A549 (cell line): ENCODE measurements around the gene MYRIP. TPM values are rescaled to one million over a fixed set of nuclear protein-coding genes. Genes with fewer than 3 reads are reported as not detected.

Experiments
- ATAC-seq, 2 experiments: fragments of 200-7000 bp in 1 of 2; fragments of >200 bp in 1 of 2; cut with Nextera tagmentation in 1 of 2; cut with Tn5 transposase in 1 of 2; 3 replicates each; pipeline versions ENCODE4 v1.8.0 to v1.9.1; 2018 to 2020; ENCODE audit warnings: mild to moderate bottlenecking in 1 of 2, moderate library complexity in 1 of 2
- CTCF ChIA-PET: fragments of 300-600 bp; sonication (Branson Sonifier 250); formaldehyde crosslinking; extraction: SDS; loops from one replicate; lab custom pipeline; 2021; ENCODE audit warnings: antibody characterized with exemption, inconsistent platforms; lab: Yijun Ruan, JAX
- POLR2A ChIA-PET: fragments of 350-600 bp; formaldehyde crosslinking; extraction: SDS; loops from one replicate; lab custom pipeline; 2021; ENCODE audit warnings: antibody characterized with exemption, inconsistent platforms; lab: Yijun Ruan, JAX
- DNase-seq, 2 experiments: peaks; one replicate each; pipeline versions ENCODE4 v3.0.0 to v3.0.0-alpha.2; 2011 to 2016; ENCODE audit warnings: low read depth in 1 of 2, low spot score in 1 of 2
- FAIRE-seq: peaks from 2 replicates; lab custom pipeline; 2011; peaks lifted over from hg19 to GRCh38; lab: Jason Lieb, UNC
- H3K27ac ChIP-seq, 2 experiments: fragments of >200 bp; sonication (Bioruptor Twin); formaldehyde crosslinking; 3 replicates each; pipeline ENCODE4 v1.5.1; 2016 to 2017
- H3K4me1 ChIP-seq: fragments of >200 bp; sonication (Bioruptor Twin); formaldehyde crosslinking; 3 replicates; pipeline ENCODE4 v1.6.1; 2016
- H3K4me2 ChIP-seq: fragments of >200 bp; sonication (Bioruptor Twin); formaldehyde crosslinking; 3 replicates; pipeline ENCODE4 v1.6.1; 2016
- H3K4me3 ChIP-seq: fragments of >200 bp; sonication (Bioruptor Twin); formaldehyde crosslinking; 3 replicates; pipeline ENCODE4 v1.5.1; 2016
- H3K9me3 ChIP-seq: fragments of >200 bp; sonication (Bioruptor Twin); formaldehyde crosslinking; 3 replicates; pipeline ENCODE4 v1.6.1; 2016
- ATOH8 ChIP-seq: fragments of 250-450 bp; sonication (Bioruptor Pico); IDR thresholded peaks from 2 replicates; pipeline ENCODE4 v1.5.0; 2020; ENCODE audit warnings: low read depth, mild to moderate bottlenecking, moderate library complexity
- CBX2 ChIP-seq: fragments of 200-600 bp; sonication (generic); IDR thresholded peaks from 2 replicates; pipeline ENCODE4 v1.6.1; 2016; ENCODE audit warnings: low read depth, mild to moderate bottlenecking, borderline replicate concordance
- CEBPB ChIP-seq, 2 experiments: fragments of >200 bp in 1 of 2; sonication (Bioruptor Twin) in 1 of 2; formaldehyde crosslinking in 1 of 2; IDR thresholded peaks; 2 replicates each; pipeline ENCODE4 v1.6.1; 2012 to 2016
- CHD2 ChIP-seq: fragments of 150-350 bp; IDR thresholded peaks from 2 replicates; pipeline ENCODE4 v1.6.1; 2014; ENCODE audit warnings: low read length; ENCODE audit not compliant: partially characterized antibody
- EHMT2 ChIP-seq: fragments of 200-600 bp; sonication (generic); IDR thresholded peaks from 2 replicates; pipeline ENCODE4 v1.6.1; 2016; ENCODE audit warnings: antibody characterized with exemption, low read depth, mild to moderate bottlenecking, moderate library complexity
- EP300 ChIP-seq, 2 experiments: fragments of >200 bp; sonication (Bioruptor Twin); formaldehyde crosslinking; IDR thresholded peaks; 2 replicates in 1 of 2; 3 replicates in 1 of 2; pipeline ENCODE4 v1.6.1; 2016 to 2017
- ESRRA ChIP-seq: fragments of 150-350 bp; IDR thresholded peaks from 2 replicates; pipeline ENCODE4 v1.6.1; 2014; ENCODE audit warnings: mild to moderate bottlenecking, low read length, borderline replicate concordance
- FOSB ChIP-seq: fragments of 250-450 bp; sonication (Bioruptor Pico); IDR thresholded peaks from 2 replicates; pipeline ENCODE4 v1.5.0; 2020; ENCODE audit warnings: mild to moderate bottlenecking, moderate library complexity
- FOXS1 ChIP-seq: fragments of 250-450 bp; sonication (Bioruptor Pico); IDR thresholded peaks from 2 replicates; pipeline ENCODE4 v1.5.0; 2020; ENCODE audit warnings: mild to moderate bottlenecking, moderate library complexity
- HDAC2 ChIP-seq: fragments of 200-600 bp; sonication (generic); IDR thresholded peaks from 2 replicates; pipeline ENCODE4 v1.6.1; 2016
- HEYL ChIP-seq: fragments of 250-450 bp; sonication (Bioruptor Pico); IDR thresholded peaks from 2 replicates; pipeline ENCODE4 v1.8.0; 2021; ENCODE audit warnings: mild to moderate bottlenecking, moderate library complexity
- HMGXB4 ChIP-seq: fragments of 250-450 bp; sonication (Bioruptor Pico); IDR thresholded peaks from 2 replicates; pipeline ENCODE4 v1.5.0; 2021; ENCODE audit warnings: mild to moderate bottlenecking, moderate library complexity, borderline replicate concordance
- JUN ChIP-seq, 2 experiments: fragments of >200 bp; sonication (Bioruptor Twin); formaldehyde crosslinking; IDR thresholded peaks; 2 replicates in 1 of 2; 3 replicates in 1 of 2; pipeline ENCODE4 v1.6.1; 2016 to 2017
- KDM1A ChIP-seq: fragments of 200-600 bp; sonication (generic); IDR thresholded peaks from 2 replicates; pipeline ENCODE4 v1.6.1; 2016; ENCODE audit warnings: low read depth, mild to moderate bottlenecking
- MAZ ChIP-seq: fragments of 150-350 bp; IDR thresholded peaks from 2 replicates; pipeline ENCODE4 v1.6.1; 2014; ENCODE audit warnings: antibody characterized with exemption, low read depth, low read length, borderline replicate concordance
- MYC ChIP-seq: IDR thresholded peaks from 2 replicates; pipeline ENCODE4 v1.6.1; 2012; ENCODE audit warnings: mild to moderate bottlenecking, inconsistent platforms, low read length, improper control_type of control experiment, borderline replicate concordance
- NFE2L2 ChIP-seq: fragments of 150-350 bp; conservative IDR thresholded peaks from 2 replicates; pipeline ENCODE4 v1.6.1; 2014; ENCODE audit warnings: low read length
- NR3C1 ChIP-seq: fragments of >200 bp; sonication (Bioruptor Twin); formaldehyde crosslinking; IDR thresholded peaks from 3 replicates; pipeline ENCODE4 v1.6.1; 2017
- PBX3 ChIP-seq: IDR thresholded peaks from 2 replicates; pipeline ENCODE4 v1.6.1; 2012
- POLR2A ChIP-seq: IDR thresholded peaks from 2 replicates; pipeline ENCODE4 v1.6.1; 2012; ENCODE audit warnings: mild to moderate bottlenecking, low read length
- POLR2AphosphoS2 ChIP-seq: conservative IDR thresholded peaks from 2 replicates; pipeline ENCODE4 v1.6.1; 2012; ENCODE audit warnings: low read length, improper control_type of control experiment, inconsistent platforms
- RAD21 ChIP-seq, 2 experiments: fragments of >200 bp in 1 of 2; sonication (Bioruptor Twin) in 1 of 2; formaldehyde crosslinking in 1 of 2; IDR thresholded peaks in 1 of 2; conservative IDR thresholded peaks in 1 of 2; 2 replicates in 1 of 2; 3 replicates in 1 of 2; pipeline ENCODE4 v1.6.1; 2012 to 2018; ENCODE audit warnings: inconsistent platforms in 1 of 2
- RARB ChIP-seq: fragments of 250-450 bp; sonication (Bioruptor Pico); IDR thresholded peaks from 2 replicates; pipeline ENCODE4 v1.8.0; 2021; ENCODE audit warnings: mild to moderate bottlenecking, moderate library complexity
- RCOR1 ChIP-seq: fragments of 150-350 bp; IDR thresholded peaks from 2 replicates; pipeline ENCODE4 v1.6.1; 2014; ENCODE audit warnings: antibody characterized with exemption, low read length, low read depth
- RFX5 ChIP-seq: fragments of 450-650 bp; IDR thresholded peaks from 2 replicates; pipeline ENCODE4 v1.7.1; 2014; ENCODE audit warnings: antibody characterized with exemption, mild to moderate bottlenecking, moderate library complexity
- WGBS: methylation state at CpG from one replicate; pipeline ENCODE4 v1.1.6; 2017; ENCODE audit errors: missing lambda C conversion rate; 5-methylcytosine and 5-hydroxymethylcytosine counted together
- polyA plus RNA-seq, 4 experiments: library from polyadenylated mRNA; depleted of rRNA in 3 of 4; stranded (reverse); fragments of >200 nt; fragmentation: RNase III in 1 of 4; extraction: RNeasy Plus Mini Kit Qiagen cat#74134 plus additional on column Dnase treatment in 1 of 4; gene quantifications; 2 replicates in 3 of 4; 3 replicates in 1 of 4; pipeline ENCODE4 v1.2.3, GENCODE V29; 2011 to 2017

MYRIP gene
- polyA plus RNA-seq, 2 of the 4 experiments (the other 2 are of a cell fraction), result not detected

GRCh38 chr3:39783680-39784079, 25.7 kb upstream of the MYRIP start:
- H3K27ac ChIP-seq, result no peak overlapping the region
- TF ChIP-seq RARB, result no peak
- no peak for TF ChIP-seq CEBPB (IDR thresholded peaks at IDR 0.05)
- no peak for TF ChIP-seq HDAC2
- TF ChIP-seq PBX3, result no peak
- no peak for TF ChIP-seq MAZ
- no peak for TF ChIP-seq RAD21 (conservative IDR thresholded peaks at IDR 0.05 in 1 of 2, IDR thresholded peaks at IDR 0.05 in 1 of 2)
- no peak for TF ChIP-seq MYC
- TF ChIP-seq CBX2, result no peak
- no peak for TF ChIP-seq CHD2

DNA sequence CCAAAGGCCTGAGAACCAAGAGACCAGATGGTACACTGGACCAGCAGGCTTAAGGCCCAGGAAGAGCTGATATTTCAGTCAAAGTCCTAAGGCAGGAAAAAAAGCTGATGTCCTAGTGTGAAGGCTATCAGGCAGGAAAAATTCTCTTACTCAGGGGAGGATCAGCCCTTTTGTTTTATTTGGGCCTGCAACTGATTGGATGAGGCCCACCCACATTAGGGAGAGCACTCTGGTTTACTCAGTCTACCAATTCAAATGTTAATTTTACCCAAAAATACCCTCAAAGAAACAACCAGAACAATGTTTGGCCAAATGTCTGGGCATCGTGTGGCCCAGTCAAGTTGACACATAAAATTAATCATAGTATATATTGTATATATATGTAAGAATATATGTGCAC, 24.5 kb upstream of the MYRIP start:
- POLR2A ChIA-PET, result no interaction called here
- H3K27ac ChIP-seq, result no peak overlapping the region
- no peaks in the 10 kb centered on the region for H3K9me3 ChIP-seq
- TF ChIP-seq KDM1A (no peak), JUN (IDR thresholded peaks at IDR 0.05) (no peak), NR3C1 (no peak), PBX3 (no peak), EHMT2 (no peak), POLR2A (no peak), ESRRA (no peak), RFX5 (no peak), HEYL (no peak), FOSB (no peak), NFE2L2 (no peak), RCOR1 (no peak), FOXS1 (CRISPR knock-in tag) (no peak), POLR2AphosphoS2 (no peak), ATOH8 (CRISPR knock-in tag) (no peak), EP300 (IDR thresholded peaks at IDR 0.05) (no peak), HMGXB4 (CRISPR knock-in tag) (no peak)
- CTCF ChIA-PET, result interaction anchor here (0.6 to 2.1 kb wide), 4 partner anchors 26 to 1424 kb away, joined by 3 to 7 read pairs (median 3); no protein-coding TSS in a partner anchor
- ATAC-seq, result no peak
- no peak overlapping the region for H3K4me2 ChIP-seq
- no peak for DNase-seq
- no peak for FAIRE-seq
- WGBS, result 20% methylated on average over 1 of the region's 1 CpG
- H3K4me3 ChIP-seq, result no peak overlapping the region
- no peaks in the 10 kb centered on the region for H3K4me1 ChIP-seq

More at GRCh38 chr3:39783680-39784079, 25.7 kb upstream of the MYRIP start:
- H3K9me3 ChIP-seq, result no peaks in the 10 kb centered on the region
- 7% methylated on average over 4 of the region's 4 CpGs for WGBS
- H3K4me2 ChIP-seq, result no peak overlapping the region
- H3K4me1 ChIP-seq, result no peaks in the 10 kb centered on the region
- FAIRE-seq (no peak), ATAC-seq (no peak), DNase-seq (no peak)
- H3K4me3 ChIP-seq, result no peak overlapping the region
- POLR2A ChIA-PET, result no interaction called here
- CTCF ChIA-PET, result interaction anchor here (1.5 to 2.1 kb wide), 2 partner anchors 25 to 28 kb away, joined by 3 to 7 read pairs; no protein-coding TSS in a partner anchor
